Sigmoid colon (tissue), 3 donors: ENCODE measurements around the gene RELN.

ENCODE experiments used
- POLR2A ChIP-seq, 2 donors: fragments of 450-650 bp; IDR thresholded peaks; one replicate each; pipeline ENCODE4 v1.6.1; 2016; ENCODE audit warnings: antibody characterized with exemption in 2 of 2, mild to moderate bottlenecking in 2 of 2, moderate library complexity in 2 of 2
- TF ChIP-seq, protein P1 (sequence below), 4 experiments: fragments of 450-650 bp in 3 of 4; fragments of 200-600 bp in 1 of 4; IDR thresholded peaks; one replicate each; pipeline ENCODE4 v1.5.1; 2016 to 2019; ENCODE audit warnings: antibody characterized with exemption in 4 of 4, mild to moderate bottlenecking in 3 of 4, moderate library complexity in 2 of 4

DNA sequence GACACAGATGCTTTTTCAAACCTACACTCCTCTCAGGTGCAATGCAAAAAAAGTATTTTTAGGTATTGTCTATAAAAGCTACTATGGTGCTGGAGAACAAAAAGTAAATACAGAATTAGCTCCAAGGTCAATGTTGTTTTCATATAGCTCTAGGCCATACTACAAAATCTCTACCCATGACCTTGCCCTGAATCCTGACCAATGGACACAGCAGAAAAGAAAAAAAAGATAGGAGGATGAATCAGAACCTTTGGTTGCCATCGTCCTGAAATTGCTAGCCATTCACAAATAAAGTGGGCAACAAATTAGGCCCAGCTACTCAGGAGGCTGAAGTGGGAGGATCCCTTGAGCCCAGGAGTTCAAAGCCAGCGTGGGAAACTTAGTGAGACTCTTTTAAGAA, 35.2 kb upstream of the RELN start:
- TF ChIP-seq POLR2A (IDR thresholded peaks at IDR 0.05), result no peak
- TF ChIP-seq, protein P1, sequence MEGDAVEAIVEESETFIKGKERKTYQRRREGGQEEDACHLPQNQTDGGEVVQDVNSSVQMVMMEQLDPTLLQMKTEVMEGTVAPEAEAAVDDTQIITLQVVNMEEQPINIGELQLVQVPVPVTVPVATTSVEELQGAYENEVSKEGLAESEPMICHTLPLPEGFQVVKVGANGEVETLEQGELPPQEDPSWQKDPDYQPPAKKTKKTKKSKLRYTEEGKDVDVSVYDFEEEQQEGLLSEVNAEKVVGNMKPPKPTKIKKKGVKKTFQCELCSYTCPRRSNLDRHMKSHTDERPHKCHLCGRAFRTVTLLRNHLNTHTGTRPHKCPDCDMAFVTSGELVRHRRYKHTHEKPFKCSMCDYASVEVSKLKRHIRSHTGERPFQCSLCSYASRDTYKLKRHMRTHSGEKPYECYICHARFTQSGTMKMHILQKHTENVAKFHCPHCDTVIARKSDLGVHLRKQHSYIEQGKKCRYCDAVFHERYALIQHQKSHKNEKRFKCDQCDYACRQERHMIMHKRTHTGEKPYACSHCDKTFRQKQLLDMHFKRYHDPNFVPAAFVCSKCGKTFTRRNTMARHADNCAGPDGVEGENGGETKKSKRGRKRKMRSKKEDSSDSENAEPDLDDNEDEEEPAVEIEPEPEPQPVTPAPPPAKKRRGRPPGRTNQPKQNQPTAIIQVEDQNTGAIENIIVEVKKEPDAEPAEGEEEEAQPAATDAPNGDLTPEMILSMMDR (IDR thresholded peaks at IDR 0.05), result no peak
